ENCODE measurements around the gene NTF3. TPM values are rescaled to one million over a fixed set of nuclear protein-coding genes. Genes with fewer than 3 reads are reported as not detected.

NTF3 gene
- total RNA-seq, 3 donors from 2014 or later (not counting 1 experiment from before 2014, with no cell fraction given) = not detected

DNA sequence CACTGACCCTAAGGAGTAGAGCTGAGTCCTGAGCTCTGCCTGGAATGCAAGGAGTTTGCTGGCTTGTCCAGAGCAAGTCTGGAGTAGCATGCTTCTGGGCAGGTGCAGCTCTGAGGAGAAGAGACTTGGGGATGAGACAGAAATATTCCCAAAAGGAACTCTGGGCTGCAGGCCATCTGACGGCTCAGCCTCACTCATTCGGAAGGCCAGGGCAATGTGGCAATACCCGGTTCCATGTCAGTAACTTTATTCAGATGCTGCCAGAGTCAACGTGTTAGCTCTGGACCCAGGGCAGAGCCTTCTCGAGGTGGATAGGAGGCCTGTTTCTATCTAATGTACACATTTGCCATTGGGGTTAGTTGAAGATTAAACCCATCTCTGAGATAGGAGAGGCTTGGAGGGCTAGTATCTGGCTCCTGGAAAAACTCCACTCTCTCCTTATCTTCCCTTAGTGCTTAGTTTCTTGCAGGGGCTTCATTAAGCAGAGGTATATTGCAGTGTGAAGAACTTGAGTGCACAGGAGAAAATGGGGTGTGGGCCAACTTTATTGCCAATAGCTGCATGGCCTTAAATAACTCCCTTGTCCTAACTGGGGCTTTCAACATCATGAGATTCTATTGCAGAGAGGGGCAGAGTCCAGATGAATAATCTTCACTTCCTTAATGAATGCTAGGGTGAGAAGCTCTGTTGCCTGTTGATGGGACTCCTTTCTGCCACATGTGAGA, 65.6 kb downstream of the NTF3 start:
- Mint-ChIP-seq H3K27ac (no peak overlapping the region), H3K27me3 (ENCODE audit: low read depth in 2 of 2) (peaks cover 0 to 9% of the 10 kb centered on the region in 2 donors), H3K9me3 (no peaks in the 10 kb centered on the region), H3K4me3 (no peak overlapping the region), H3K4me1 (no peaks in the 10 kb centered on the region), H3K36me3 (no peaks in the 10 kb centered on the region)
- intact Hi-C loops (cut with micrococcal nuclease) = no loop called here
- ATAC-seq (no peak), DNase-seq (no peak)
- H3K9me3 ChIP-seq (ENCODE audit: control insufficient read depth, insufficient read depth, low read length) = no peaks in the 10 kb centered on the region
- no peak overlapping the region for H3K4me3 ChIP-seq (ENCODE audit: low read length)
- 86% methylated on average over 5 of the region's 5 CpGs for WGBS (ENCODE audit: insufficient coverage)
- no peak overlapping the region for H3K27ac ChIP-seq (ENCODE audit: low read length)
- no peaks in the 10 kb centered on the region for H3K27me3 ChIP-seq (ENCODE audit: control insufficient read depth, insufficient read depth, low read length)
- H3K36me3 ChIP-seq (ENCODE audit: control insufficient read depth, insufficient read depth, low read length) = no peaks in the 10 kb centered on the region
- TF ChIP-seq, protein P1, sequence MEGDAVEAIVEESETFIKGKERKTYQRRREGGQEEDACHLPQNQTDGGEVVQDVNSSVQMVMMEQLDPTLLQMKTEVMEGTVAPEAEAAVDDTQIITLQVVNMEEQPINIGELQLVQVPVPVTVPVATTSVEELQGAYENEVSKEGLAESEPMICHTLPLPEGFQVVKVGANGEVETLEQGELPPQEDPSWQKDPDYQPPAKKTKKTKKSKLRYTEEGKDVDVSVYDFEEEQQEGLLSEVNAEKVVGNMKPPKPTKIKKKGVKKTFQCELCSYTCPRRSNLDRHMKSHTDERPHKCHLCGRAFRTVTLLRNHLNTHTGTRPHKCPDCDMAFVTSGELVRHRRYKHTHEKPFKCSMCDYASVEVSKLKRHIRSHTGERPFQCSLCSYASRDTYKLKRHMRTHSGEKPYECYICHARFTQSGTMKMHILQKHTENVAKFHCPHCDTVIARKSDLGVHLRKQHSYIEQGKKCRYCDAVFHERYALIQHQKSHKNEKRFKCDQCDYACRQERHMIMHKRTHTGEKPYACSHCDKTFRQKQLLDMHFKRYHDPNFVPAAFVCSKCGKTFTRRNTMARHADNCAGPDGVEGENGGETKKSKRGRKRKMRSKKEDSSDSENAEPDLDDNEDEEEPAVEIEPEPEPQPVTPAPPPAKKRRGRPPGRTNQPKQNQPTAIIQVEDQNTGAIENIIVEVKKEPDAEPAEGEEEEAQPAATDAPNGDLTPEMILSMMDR (IDR thresholded peaks at IDR 0.05) = no peak
- no peaks in the 10 kb centered on the region for H3K4me1 ChIP-seq (ENCODE audit: control insufficient read depth, insufficient read depth, low read length)

DNA sequence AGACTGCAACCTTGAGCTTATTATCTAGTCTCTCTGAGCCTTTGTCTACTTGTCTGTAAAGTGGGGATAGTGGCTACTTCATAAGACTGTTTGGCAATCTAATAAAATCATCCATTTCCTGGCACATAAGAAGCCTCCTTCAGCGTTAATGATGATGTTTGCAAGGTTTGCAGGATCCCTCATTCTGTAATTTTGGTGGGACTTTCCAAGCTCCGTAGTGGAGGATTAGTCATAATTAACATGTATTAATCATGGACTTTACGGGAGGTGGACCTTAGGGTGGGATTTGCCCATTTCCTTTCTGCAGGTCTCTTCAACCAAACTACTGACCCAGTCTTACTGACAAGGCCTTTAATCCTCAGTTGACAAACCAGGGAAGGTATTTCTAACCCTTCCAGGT, 66.2 kb downstream of the NTF3 start:
- TF ChIP-seq, protein P1 (IDR thresholded peaks at IDR 0.05) = no peak
- H3K36me3 Mint-ChIP-seq = no peaks in the 10 kb centered on the region
- no peak overlapping the region for H3K4me3 Mint-ChIP-seq
- H3K9me3 ChIP-seq (ENCODE audit: control insufficient read depth, insufficient read depth, low read length) = no peaks in the 10 kb centered on the region
- H3K27ac ChIP-seq (ENCODE audit: low read length) = no peak overlapping the region
- no peak overlapping the region for H3K27ac Mint-ChIP-seq
- intact Hi-C loops (cut with micrococcal nuclease) = no loop called here
- no peaks in the 10 kb centered on the region for H3K4me1 Mint-ChIP-seq
- peaks cover under 1 to 3% of the 10 kb centered on the region in 2 donors for H3K27me3 Mint-ChIP-seq (ENCODE audit: low read depth in 2 of 2)
- no CpG with 5 or more reads among the region's 3 CpGs for WGBS (ENCODE audit: insufficient coverage)
- no peaks in the 10 kb centered on the region for H3K9me3 Mint-ChIP-seq
- no peaks in the 10 kb centered on the region for H3K36me3 ChIP-seq (ENCODE audit: control insufficient read depth, insufficient read depth, low read length)
- H3K4me1 ChIP-seq (ENCODE audit: control insufficient read depth, insufficient read depth, low read length) = no peaks in the 10 kb centered on the region
- ATAC-seq (no peak), DNase-seq (no peak)
- H3K27me3 ChIP-seq (ENCODE audit: control insufficient read depth, insufficient read depth, low read length) = no peaks in the 10 kb centered on the region
- H3K4me3 ChIP-seq (ENCODE audit: low read length) = no peak overlapping the region

DNA sequence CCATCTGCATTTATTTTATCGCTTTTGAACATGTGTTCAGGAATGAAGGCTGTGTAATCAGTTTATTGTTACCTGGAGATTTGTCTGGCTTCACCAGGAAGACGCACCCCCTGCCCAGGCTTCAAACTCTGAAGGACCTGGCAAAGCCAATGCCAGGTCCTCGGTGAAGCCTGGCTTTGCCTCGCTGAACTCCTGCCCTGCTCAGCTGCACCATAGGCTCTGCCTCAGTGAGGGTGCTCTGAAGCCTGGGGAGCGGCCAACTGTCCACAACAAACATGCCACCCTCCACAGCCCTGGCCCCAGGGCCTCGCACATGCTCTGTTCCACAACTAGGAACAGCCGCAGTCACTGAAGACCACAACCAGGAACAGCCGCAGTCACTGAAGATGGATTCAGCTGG, 66.9 kb downstream of the NTF3 start:
- no peaks in the 10 kb centered on the region for H3K27me3 ChIP-seq (ENCODE audit: control insufficient read depth, insufficient read depth, low read length)
- ATAC-seq = no peak
- Mint-ChIP-seq H3K9me3 (no peaks in the 10 kb centered on the region), H3K4me1 (no peaks in the 10 kb centered on the region), H3K4me3 (no peak overlapping the region), H3K36me3 (no peaks in the 10 kb centered on the region), H3K27me3 (ENCODE audit: low read depth in 2 of 2) (peaks cover 0 to 3% of the 10 kb centered on the region in 2 donors), H3K27ac (no peak overlapping the region)
- no peaks in the 10 kb centered on the region for H3K9me3 ChIP-seq (ENCODE audit: control insufficient read depth, insufficient read depth, low read length)
- no peak overlapping the region for H3K27ac ChIP-seq (ENCODE audit: low read length)
- WGBS (ENCODE audit: insufficient coverage) = 91% methylated on average over 8 of the region's 8 CpGs
- no peaks in the 10 kb centered on the region for H3K4me1 ChIP-seq (ENCODE audit: control insufficient read depth, insufficient read depth, low read length)
- intact Hi-C loops (cut with micrococcal nuclease) = no loop called here
- TF ChIP-seq, protein P1 (IDR thresholded peaks at IDR 0.05) = no peak
- H3K4me3 ChIP-seq (ENCODE audit: low read length) = no peak overlapping the region
- no peaks in the 10 kb centered on the region for H3K36me3 ChIP-seq (ENCODE audit: control insufficient read depth, insufficient read depth, low read length)
- DNase-seq = no peak

Data from natural killer cell (primary cell).